Measurements from ENCODE around the gene FGF21.

DNA sequence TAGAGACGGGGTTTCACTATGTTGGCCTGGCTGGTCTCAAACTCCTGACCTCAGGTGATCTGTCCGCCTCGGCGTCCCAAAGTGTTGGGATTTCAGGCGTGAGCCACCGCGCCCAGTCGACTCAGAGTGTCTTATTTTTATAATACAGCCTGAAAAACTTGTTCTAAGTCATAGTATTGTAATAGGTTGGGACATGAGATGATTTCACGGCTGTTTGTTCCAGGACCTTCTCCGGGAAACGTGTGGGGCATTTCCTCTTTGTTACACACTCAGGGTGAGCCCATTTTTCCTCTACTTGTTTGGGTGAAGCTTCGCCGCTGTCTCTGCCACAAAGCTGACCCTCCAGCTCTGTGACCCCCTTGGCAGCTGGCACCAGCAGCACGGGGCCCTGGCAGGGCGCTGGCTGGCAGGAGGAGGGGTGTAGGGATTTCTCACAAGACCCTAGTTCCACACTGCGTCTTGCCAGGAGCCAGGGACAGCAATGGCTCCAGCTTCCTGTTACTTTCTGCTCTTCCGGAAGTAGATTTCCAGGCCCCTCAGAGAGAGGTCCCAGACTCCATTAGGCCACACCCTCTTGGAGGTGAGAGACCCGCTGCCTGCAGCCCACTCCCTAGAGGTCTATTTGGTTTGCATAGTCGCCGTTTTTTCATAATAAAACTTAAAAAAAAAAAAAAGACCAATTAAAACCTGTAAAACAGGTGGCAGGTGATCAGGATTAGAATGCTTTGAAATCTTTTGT lies 15.6 kb downstream of the FGF21 start:
- TF ChIP-seq, protein P1, sequence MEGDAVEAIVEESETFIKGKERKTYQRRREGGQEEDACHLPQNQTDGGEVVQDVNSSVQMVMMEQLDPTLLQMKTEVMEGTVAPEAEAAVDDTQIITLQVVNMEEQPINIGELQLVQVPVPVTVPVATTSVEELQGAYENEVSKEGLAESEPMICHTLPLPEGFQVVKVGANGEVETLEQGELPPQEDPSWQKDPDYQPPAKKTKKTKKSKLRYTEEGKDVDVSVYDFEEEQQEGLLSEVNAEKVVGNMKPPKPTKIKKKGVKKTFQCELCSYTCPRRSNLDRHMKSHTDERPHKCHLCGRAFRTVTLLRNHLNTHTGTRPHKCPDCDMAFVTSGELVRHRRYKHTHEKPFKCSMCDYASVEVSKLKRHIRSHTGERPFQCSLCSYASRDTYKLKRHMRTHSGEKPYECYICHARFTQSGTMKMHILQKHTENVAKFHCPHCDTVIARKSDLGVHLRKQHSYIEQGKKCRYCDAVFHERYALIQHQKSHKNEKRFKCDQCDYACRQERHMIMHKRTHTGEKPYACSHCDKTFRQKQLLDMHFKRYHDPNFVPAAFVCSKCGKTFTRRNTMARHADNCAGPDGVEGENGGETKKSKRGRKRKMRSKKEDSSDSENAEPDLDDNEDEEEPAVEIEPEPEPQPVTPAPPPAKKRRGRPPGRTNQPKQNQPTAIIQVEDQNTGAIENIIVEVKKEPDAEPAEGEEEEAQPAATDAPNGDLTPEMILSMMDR (IDR thresholded peaks at IDR 0.05) = no peak
- TF ChIP-seq POLR2A (IDR thresholded peaks at IDR 0.05) = no peak
